HepG2 (cell line): ENCODE results near the gene FOLR2. TPM values are rescaled to one million over a fixed set of nuclear protein-coding genes. Genes with fewer than 3 reads are reported as not detected.

Experiments
- ATAC-seq: fragments of 200-7000 bp; cut with Tn5 transposase; 3 replicates; pipeline ENCODE4 v1.9.1; 2020; ENCODE audit warnings: mild to moderate bottlenecking, moderate library complexity
- BruUV-seq: library from RNA; stranded (reverse); fragments of 400-500 nt; replicated peaks from 2 replicates; lab custom pipeline; 2021; lab: Mats Ljungman, UMichigan
- CTCF ChIA-PET: fragments of 300-600 bp; formaldehyde crosslinking; extraction: SDS; loops from one replicate; lab custom pipeline; 2021; ENCODE audit warnings: low total read pairs, inconsistent platforms, low intra/inter-chr PET ratio; lab: Yijun Ruan, JAX
- POLR2A ChIA-PET: fragments of 350-600 bp; sonication (Branson Sonifier 250); formaldehyde crosslinking; loops from one replicate; lab custom pipeline; 2020; ENCODE audit warnings: antibody characterized with exemption, inconsistent platforms; lab: Yijun Ruan, JAX
- DNase-seq: peaks from one replicate; pipeline ENCODE4 v3.0.0-alpha.2; 2015; ENCODE audit warnings: low spot score
- FAIRE-seq: peaks from 3 replicates; lab custom pipeline; 2011; peaks lifted over from hg19 to GRCh38; lab: Jason Lieb, UNC
- H2AFZ ChIP-seq: one replicate; pipeline ENCODE4 v1.6.1; 2011; ENCODE audit warnings: low read length, inconsistent platforms
- H3K27ac ChIP-seq: fragments of 300-600 bp; 3 replicates; pipeline ENCODE4 v1.8.0; 2011; ENCODE audit warnings: mixed run types, mild to moderate bottlenecking, mixed read lengths, low read length, inconsistent platforms; ENCODE audit not compliant: insufficient read depth; ENCODE audit errors: extremely low read length
- H3K27me3 ChIP-seq, 2 experiments: fragments of 200-600 bp in 1 of 2; 2 replicates in 1 of 2; 3 replicates in 1 of 2; pipeline versions ENCODE4 v1.6.0 to v1.8.0; 2011; ENCODE audit warnings: low read length in 2 of 2, mild to moderate bottlenecking in 2 of 2, moderate library complexity in 2 of 2, inconsistent platforms in 1 of 2; ENCODE audit not compliant: insufficient read depth in 2 of 2, control insufficient read depth in 1 of 2
- H3K36me3 ChIP-seq, 2 experiments: fragments of 200-600 bp in 1 of 2; replicated peaks in 1 of 2; 2 replicates in 1 of 2; 3 replicates in 1 of 2; pipeline versions ENCODE4 v1.5.1 to v1.8.0; 2011; ENCODE audit warnings: low read length in 2 of 2, inconsistent platforms in 1 of 2; ENCODE audit not compliant: insufficient read depth in 2 of 2, control insufficient read depth in 1 of 2
- H3K4me1 ChIP-seq: 2 replicates; pipeline ENCODE4 v1.5.1; 2012; ENCODE audit warnings: low read length, inconsistent platforms; ENCODE audit not compliant: insufficient read depth
- H3K4me2 ChIP-seq: 2 replicates; pipeline ENCODE4 v1.6.0; 2011; ENCODE audit warnings: low read depth, low read length, inconsistent platforms
- H3K4me3 ChIP-seq, 3 experiments: fragments of 200-600 bp in 1 of 3; sonication (generic), shearing (Covaris generic) in 1 of 3; replicated peaks in 1 of 3; 2 replicates each; pipeline ENCODE4 v1.5.1; 2011 to 2016; ENCODE audit warnings: low read length in 3 of 3, inconsistent platforms in 2 of 3, low read depth in 2 of 3, mild to moderate bottlenecking in 2 of 3, control low read depth in 1 of 3, mixed read lengths in 1 of 3; ENCODE audit not compliant: insufficient read depth in 1 of 3
- H3K79me2 ChIP-seq: one replicate; pipeline ENCODE4 v1.6.1; 2011; ENCODE audit warnings: low read length, inconsistent platforms; ENCODE audit not compliant: insufficient read depth
- H3K9ac ChIP-seq: 2 replicates; pipeline ENCODE4 v1.6.0; 2011; ENCODE audit warnings: mild to moderate bottlenecking, low read depth, low read length, inconsistent platforms; ENCODE audit not compliant: insufficient read depth
- H3K9me3 ChIP-seq: 2 replicates; pipeline ENCODE4 v1.5.1; 2012; ENCODE audit warnings: mild to moderate bottlenecking, low read length
- H4K20me1 ChIP-seq: 2 replicates; pipeline ENCODE4 v1.6.0; 2011; ENCODE audit warnings: inconsistent platforms, mild to moderate bottlenecking, low read length, moderate library complexity; ENCODE audit not compliant: insufficient read depth
- AGO1 ChIP-seq: fragments of 200-400 bp; formaldehyde crosslinking; IDR thresholded peaks from 2 replicates; pipeline ENCODE4 v1.6.1; 2017; ENCODE audit warnings: mild to moderate bottlenecking, low read depth, low read length, moderate library complexity; ENCODE audit not compliant: poor library complexity, severe bottlenecking
- ASH2L ChIP-seq: fragments of 300-600, 200-600 bp; sonication (generic); IDR thresholded peaks from 2 replicates; pipeline ENCODE4 v1.7.0; 2017; ENCODE audit warnings: low read depth, mild to moderate bottlenecking, moderate library complexity, mixed read lengths, low read length; ENCODE audit not compliant: insufficient read length
- FOXK2 ChIP-seq: fragments of 450-650 bp; IDR thresholded peaks from 2 replicates; pipeline ENCODE4 v1.6.1; 2016
- GMEB1 ChIP-seq: sonication (generic); formaldehyde crosslinking; IDR thresholded peaks from 2 replicates; pipeline ENCODE4 v1.5.1; 2020; ENCODE audit warnings: missing genetic modification reagents, mild to moderate bottlenecking, borderline replicate concordance
- IRF2 ChIP-seq: IDR thresholded peaks from 2 replicates; pipeline ENCODE4 v1.6.1; 2018; ENCODE audit warnings: missing genetic modification reagents, missing compliant biosample characterization
- MXD1 ChIP-seq: sonication (generic); formaldehyde crosslinking; IDR thresholded peaks from 2 replicates; pipeline ENCODE4 v1.4.0; 2020; ENCODE audit warnings: mild to moderate bottlenecking, missing genetic modification reagents
- NFATC3 ChIP-seq: sonication (generic); formaldehyde crosslinking; IDR thresholded peaks from 2 replicates; pipeline ENCODE4 v1.5.1; 2020; ENCODE audit warnings: mild to moderate bottlenecking, missing genetic modification reagents
- SAFB2 ChIP-seq: sonication (generic); formaldehyde crosslinking; IDR thresholded peaks from 2 replicates; pipeline ENCODE4 v1.5.1; 2020; ENCODE audit warnings: missing genetic modification reagents, low read depth, mild to moderate bottlenecking, borderline replicate concordance
- ZKSCAN5 ChIP-seq: sonication (generic); formaldehyde crosslinking; IDR thresholded peaks from 2 replicates; pipeline ENCODE4 v1.5.1; 2020; ENCODE audit warnings: mild to moderate bottlenecking, missing genetic modification reagents
- ZMYM2 ChIP-seq: sonication (generic); formaldehyde crosslinking; IDR thresholded peaks from 2 replicates; pipeline ENCODE4 v1.8.0; 2022; ENCODE audit warnings: mild to moderate bottlenecking, missing genetic modification reagents
- ZNF362 ChIP-seq: sonication (generic); formaldehyde crosslinking; IDR thresholded peaks from 2 replicates; pipeline ENCODE4 v1.4.0; 2020; ENCODE audit warnings: missing genetic modification reagents, mild to moderate bottlenecking, borderline replicate concordance
- ZNF546 ChIP-seq: sonication (generic); formaldehyde crosslinking; conservative IDR thresholded peaks from 2 replicates; pipeline ENCODE4 v1.8.1; 2023; ENCODE audit warnings: mild to moderate bottlenecking, missing genetic modification reagents
- ZNF687 ChIP-seq: sonication (generic); formaldehyde crosslinking; IDR thresholded peaks from 2 replicates; pipeline ENCODE4 v1.5.1; 2020; ENCODE audit warnings: mild to moderate bottlenecking, missing genetic modification reagents, moderate library complexity
- ZNF800 ChIP-seq: sonication (generic); formaldehyde crosslinking; IDR thresholded peaks from 2 replicates; pipeline ENCODE4 v1.4.0; 2020; ENCODE audit warnings: missing genetic modification reagents
- WGBS: methylation state at CpG from one replicate; pipeline ENCODE4 v1.1.6; 2017; ENCODE audit warnings: low lambda C conversion rate; 5-methylcytosine and 5-hydroxymethylcytosine counted together
- in situ Hi-C: cut with HindIII; loops from 2 replicates; pipeline ENCODE4 v1.10.0; 2017; ENCODE audit warnings: low pct_unique_long_range_greater_than_20kb; ENCODE audit not compliant: extremely low pct_ligation_motif_present
- intact Hi-C: fragments of 100-400 bp; cut with micrococcal nuclease; formaldehyde crosslinking; loops from one replicate; pipeline ENCODE4 v1.10.0; 2022; ENCODE audit not compliant: unreplicated experiment
- polyA plus RNA-seq, 8 experiments: library from polyadenylated mRNA; depleted of rRNA in 3 of 8; stranded (reverse) in 7 of 8; unstranded in 1 of 8; fragments of >200 nt; fragmentation: Illumina TruSeq in 4 of 8; extraction: Trizol in 4 of 8; gene quantifications; 2 replicates each; pipeline versions ENCODE4 v1.2.1 to v1.2.3, GENCODE V29; 2011 to 2016; ENCODE audit warnings: low read depth in 4 of 8, missing spikeins in 1 of 8, mixed read lengths in 1 of 8; ENCODE audit not compliant: insufficient read depth in 1 of 8
- total RNA-seq, 5 experiments: library from RNA; depleted of rRNA; stranded (reverse); fragments of >200 nt; fragmentation: Illumina TruSeq; extraction: Trizol; gene quantifications; 2 replicates each; pipeline ENCODE4 v1.2.3, GENCODE V29; 2016; ENCODE audit warnings: low read depth in 1 of 5

FOLR2 gene
- total and polyA plus RNA-seq, 2 of the 13 experiments (the other 11 are each of a cell fraction or from before 2014, with no cell fraction given) = 0.09 TPM; not detected in 1

- H3K9ac ChIP-seq = 0 out of 2 replicates have a peak overlapping the region, but pooled peaks have one; percentile 15
- peaks cover 6 to 42% of the 10 kb centered on the region in 2 experiments; a peak in 4 of 5 replicates for H3K27me3 ChIP-seq
- H4K20me1 ChIP-seq = no peaks in the 10 kb centered on the region
- peaks cover 17% of the 10 kb centered on the region for H3K4me1 ChIP-seq
- H3K4me3 ChIP-seq = peak overlapping the region in 1 of 3 experiments; percentile 45; a peak in 2 of 6 replicates
- CTCF ChIA-PET = no interaction called here
- in situ Hi-C loops = no loop called here
- no peak for DNase-seq
- peak overlapping the region; percentile 48 for H3K4me2 ChIP-seq
- peak; percentile 57 for ATAC-seq
- 35% methylated on average over 19 of the region's 69 CpGs for WGBS
- no peak overlapping the region for H3K27ac ChIP-seq
- POLR2A ChIA-PET = no interaction called here
- intact Hi-C loops = loop anchor here (2.0 kb wide), 1 partner anchor 15 kb away; the partner anchor contains the start of gene INPPL1
- no peak for FAIRE-seq
- H3K79me2 ChIP-seq = no peaks in the 10 kb centered on the region
- H3K9me3 ChIP-seq = no peaks in the 10 kb centered on the region
- BruUV-seq = no TSS peak
- peaks cover 5 to 7% of the 10 kb centered on the region in 2 experiments; a peak in 3 of 5 replicates for H3K36me3 ChIP-seq
- no peak overlapping the region for H2AFZ ChIP-seq
- TF ChIP-seq ZKSCAN5 (no peak), FOXK2 (no peak), ZMYM2 (CRISPR knock-in tag) (no peak), ASH2L (no peak), AGO1 (peak; percentile 41), ZNF800 (peak; percentile 85), NFATC3 (CRISPR knock-in tag) (no peak), SAFB2 (CRISPR knock-in tag) (no peak), ZNF687 (peak; percentile 79), IRF2 (CRISPR knock-in tag) (no peak), ZNF362 (CRISPR knock-in tag) (no peak), MXD1 (CRISPR knock-in tag) (0 out of 2 replicates have a peak, but pooled peaks have one; percentile 31), GMEB1 (CRISPR knock-in tag) (no peak), ZNF546 (CRISPR knock-in tag) (no peak)
Measured at GRCh38 chr11:72239849-72240460, 23.4 kb downstream of the FOLR2 start.
